HG03066 (cell line): ENCODE results near the gene STARD3.

Experiments
- ATAC-seq: cut with Tn5 transposase; IDR thresholded peaks from one replicate; pipeline ENCODE4 v1.9.1; 2021; ENCODE audit warnings: low read depth; ENCODE audit not compliant: unreplicated experiment

Gene STARD3

GRCh38 chr17:39618956-39619785 lies 17.8 kb upstream of the STARD3 start:
- ATAC-seq: no peak

GRCh38 chr17:39619786-39620101 lies 17.2 kb upstream of the STARD3 start:
- ATAC-seq: no peak

DNA sequence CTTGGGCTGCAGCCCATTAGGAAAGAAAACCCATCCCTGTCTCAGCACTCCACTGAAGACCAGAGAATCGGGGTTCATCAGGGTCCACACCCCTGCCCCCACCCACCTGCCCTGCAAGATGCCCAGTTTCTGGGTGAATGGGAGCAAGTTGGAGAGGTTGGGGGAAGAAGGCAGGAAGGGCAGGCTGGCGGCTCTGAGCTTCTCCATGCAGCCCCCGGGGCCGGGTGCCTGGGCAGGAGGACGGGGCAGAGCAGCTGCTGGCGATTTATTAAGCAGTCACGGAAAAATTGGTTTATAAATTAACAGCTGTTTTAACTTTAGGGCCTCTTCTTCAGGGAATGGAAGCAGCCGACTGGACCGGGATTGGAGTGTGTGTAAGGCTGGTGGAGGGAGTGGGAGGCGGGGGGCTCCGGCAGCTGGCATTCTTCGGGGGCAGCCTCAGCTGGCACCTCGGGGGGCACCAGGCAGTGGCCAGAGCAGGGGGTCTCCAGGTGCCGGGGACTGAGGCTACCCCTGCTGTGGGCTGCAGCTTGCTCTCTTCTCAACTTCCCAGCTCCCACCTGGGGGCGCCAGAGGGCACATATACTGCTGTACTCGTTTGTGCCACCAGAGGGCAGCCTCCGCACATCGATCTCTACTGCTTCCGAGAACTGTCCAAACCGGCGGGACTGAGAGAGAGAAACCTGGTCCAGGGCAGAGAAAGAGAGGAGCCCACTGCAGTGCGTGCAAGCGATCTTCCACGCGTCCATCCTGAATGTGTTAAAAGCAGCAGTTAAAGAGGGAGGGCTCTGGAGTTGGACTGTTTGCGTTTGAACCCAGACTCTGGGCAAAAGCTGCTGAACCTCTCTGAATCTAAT lies 15.2 kb upstream of the STARD3 start:
- ATAC-seq: no peak

DNA sequence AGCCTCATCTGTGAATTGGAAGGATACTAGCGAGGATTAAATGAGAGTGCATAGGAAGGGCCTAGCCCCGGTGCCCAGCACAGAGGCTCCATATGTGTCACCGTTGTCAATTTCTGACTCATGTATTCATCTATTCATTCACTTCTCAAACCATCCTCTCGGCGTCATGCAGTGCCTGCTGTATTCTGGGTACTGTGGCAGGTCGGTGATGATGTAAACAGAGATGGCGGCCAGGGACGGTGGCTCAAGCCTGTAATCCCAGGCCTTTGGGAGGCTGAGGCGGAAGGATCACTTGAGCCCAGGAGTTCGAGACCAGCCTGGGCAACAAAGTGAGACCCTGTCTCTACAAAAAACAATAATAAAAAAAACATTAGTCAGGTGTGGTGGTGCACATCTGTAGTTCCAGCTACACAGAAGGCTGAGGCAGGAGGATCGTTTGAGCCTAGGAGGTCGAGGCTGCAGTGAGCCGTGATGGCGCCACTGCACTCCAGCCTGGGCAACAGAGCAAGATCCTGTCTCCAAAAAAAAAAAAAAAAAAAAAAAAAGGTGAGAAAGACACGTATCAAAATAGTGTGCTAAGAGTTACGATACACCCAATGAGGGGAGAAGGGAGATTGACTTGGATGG lies 14.5 kb upstream of the STARD3 start:
- no peak for ATAC-seq

GRCh38 chr17:39623356-39623950 lies 13.5 kb upstream of the STARD3 start:
- ATAC-seq: no peak

DNA sequence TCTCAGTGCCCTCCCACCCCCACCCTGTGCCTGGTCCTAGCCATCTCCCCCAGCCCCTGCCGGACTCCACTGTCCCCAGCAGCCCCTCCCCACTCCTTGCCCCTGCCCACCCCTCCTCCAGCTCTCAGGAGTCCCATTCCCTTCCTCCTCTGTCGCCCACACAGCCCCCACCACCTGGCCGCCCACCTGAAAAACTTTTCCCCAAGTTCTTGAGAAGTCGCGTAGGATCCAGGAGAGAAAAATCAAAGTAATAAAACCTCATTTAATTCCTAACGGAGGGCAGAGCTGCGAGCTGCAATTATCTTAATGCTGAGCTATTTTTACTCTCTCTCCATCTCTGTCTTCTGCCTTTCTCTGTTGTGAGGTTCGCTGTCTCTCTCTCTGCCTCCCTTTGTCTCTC lies 12.6 kb upstream of the STARD3 start:
- ATAC-seq: no peak

- no peak for ATAC-seq
These were observed 11.7 kb upstream of the STARD3 start for GRCh38 chr17:39625198-39625785.

GRCh38 chr17:39626171-39627046 lies 10.5 kb upstream of the STARD3 start, which contains the start of gene PPP1R1B:
Gene PPP1R1B (plus strand): TSS chr17:39626952. CDS start chr17:39627393, 441 bp downstream.
- no peak for ATAC-seq

- no peak for ATAC-seq
These were observed 9.8 kb upstream of the STARD3 start for GRCh38 chr17:39627047-39627711.

DNA sequence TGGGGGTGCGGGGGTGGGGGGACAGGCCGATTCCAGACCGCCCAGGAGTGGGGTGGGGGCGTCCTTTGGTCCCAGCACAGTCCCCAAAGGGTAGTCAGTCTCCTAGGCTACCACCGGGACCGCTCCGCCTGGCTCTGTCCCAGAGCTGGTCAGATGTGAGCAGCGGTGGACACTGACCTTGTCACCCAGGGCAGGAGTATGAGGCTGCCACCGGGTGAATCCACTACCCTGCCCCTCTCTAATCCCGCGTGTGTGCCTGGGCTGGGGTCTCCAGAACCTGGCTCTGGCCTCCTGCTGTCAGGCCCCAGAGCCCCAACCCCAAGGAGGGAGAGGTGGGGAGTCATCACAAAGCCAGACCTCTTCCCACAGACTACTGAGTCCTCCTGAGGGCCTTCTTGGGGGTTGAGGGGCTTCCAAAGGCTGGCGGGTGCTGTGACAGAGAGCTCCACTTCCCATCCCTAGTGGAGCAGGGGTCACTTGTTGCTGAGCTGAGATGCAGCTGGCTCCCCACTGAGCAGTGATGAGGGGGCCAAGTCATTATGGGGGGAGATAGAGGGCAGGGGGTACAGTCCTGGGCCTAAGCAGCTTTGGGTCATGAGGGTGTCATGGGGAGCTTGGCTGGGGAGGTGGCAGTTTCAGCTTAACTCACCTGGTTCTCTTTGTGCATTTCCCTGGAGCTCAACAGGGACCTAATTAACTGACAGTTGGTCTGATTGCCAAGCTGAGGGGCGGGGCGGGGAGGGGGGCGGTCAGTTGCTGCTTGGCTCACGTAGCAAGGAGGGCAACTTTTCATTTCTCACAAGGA lies 9.0 kb upstream of the STARD3 start:
- ATAC-seq: no peak

GRCh38 chr17:39628655-39629493 lies 8.1 kb upstream of the STARD3 start:
- ATAC-seq: no peak

GRCh38 chr17:39629494-39629880 lies 7.5 kb upstream of the STARD3 start:
- ATAC-seq: no peak

GRCh38 chr17:39629898-39630297 lies 7.0 kb upstream of the STARD3 start:
- ATAC-seq: no peak

DNA sequence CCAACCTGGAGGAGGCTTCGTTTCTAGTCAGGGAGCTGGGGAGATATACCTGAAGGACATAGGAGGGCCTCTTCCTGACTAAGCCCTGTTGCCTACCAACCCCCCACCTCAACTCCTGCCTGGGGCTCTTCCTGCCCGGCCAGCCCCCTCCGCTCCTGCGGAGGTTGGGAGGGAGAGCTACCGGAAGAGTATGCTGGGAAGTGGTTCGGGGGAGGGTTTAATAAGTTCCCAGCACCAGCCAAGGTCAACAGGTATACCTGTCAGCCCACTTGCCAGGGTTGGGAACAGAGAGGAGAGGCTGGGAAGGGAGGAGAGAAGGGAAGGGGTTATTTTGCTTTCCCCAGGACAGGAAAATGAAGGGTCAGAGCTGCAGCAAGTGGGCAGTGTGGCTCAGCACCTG lies 5.5 kb upstream of the STARD3 start:
- ATAC-seq: no peak

DNA sequence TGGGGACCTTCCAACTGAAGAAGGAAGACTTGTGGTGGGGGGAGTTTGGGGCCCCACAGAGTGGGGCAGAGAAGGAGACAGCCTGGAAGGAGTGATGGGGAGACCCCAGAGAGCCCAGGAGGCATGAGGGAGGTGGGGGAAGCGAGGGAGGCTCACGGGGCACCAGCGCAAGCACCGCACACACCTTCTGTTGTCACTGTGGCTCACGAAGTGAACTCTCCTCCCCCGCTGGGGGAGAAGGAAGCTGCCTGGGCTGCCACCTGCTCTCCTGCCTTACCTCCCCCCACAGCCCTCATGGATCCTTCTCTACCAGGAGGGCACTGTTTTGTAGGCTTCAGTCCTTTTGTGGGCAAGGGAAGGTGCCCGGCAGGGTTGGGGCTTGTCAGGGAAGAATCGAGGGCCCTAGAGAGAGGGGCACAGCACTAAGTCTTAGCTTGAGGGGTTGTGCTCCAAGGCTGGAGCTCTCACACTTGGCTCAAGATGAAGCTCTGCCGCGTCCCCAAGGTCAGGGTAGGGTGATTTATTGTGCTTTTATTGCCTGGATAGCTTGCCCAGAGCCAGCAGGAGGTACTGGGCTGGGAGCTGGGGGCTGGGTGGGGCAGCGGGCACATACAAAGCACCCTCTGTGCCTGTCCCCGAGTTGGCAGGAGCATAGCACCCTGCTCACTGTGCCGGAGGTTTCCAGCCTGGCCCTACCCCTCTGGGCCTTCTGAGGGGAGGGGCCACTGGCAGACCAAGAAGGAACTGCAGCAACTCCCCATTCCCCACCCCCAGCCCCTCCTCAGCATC lies 4.6 kb upstream of the STARD3 start:
- ATAC-seq: no peak

- no peak for ATAC-seq
These were observed 3.3 kb upstream of the STARD3 start for GRCh38 chr17:39633570-39634183.
